Fibroblast of lung (primary cell): Measurements from ENCODE around the gene KRTAP17-1. TPM values are rescaled to one million over a fixed set of nuclear protein-coding genes. Genes with fewer than 3 reads are reported as not detected.

Source experiments
- DNase-seq, 2 donors: peaks; one replicate each; pipeline versions ENCODE4 v3.0.0 to v3.0.0-alpha.2; 2010; ENCODE audit warnings: low read depth in 2 of 2
- H2AFZ ChIP-seq: 2 replicates; pipeline ENCODE4 v1.5.1; 2012; ENCODE audit warnings: low read length, control low read depth, inconsistent platforms
- H3K27ac ChIP-seq: 2 replicates; pipeline ENCODE4 v1.5.1; 2011; ENCODE audit warnings: low read length, control low read depth; ENCODE audit not compliant: insufficient read depth
- H3K27me3 ChIP-seq: 2 replicates; pipeline ENCODE4 v1.5.1; 2011; ENCODE audit warnings: mild to moderate bottlenecking, low read length; ENCODE audit not compliant: control insufficient read depth, insufficient read depth
- H3K36me3 ChIP-seq: 2 replicates; pipeline ENCODE4 v1.5.1; 2011; ENCODE audit warnings: low read length; ENCODE audit not compliant: control insufficient read depth, insufficient read depth
- H3K4me1 ChIP-seq: 2 replicates; pipeline ENCODE4 v1.5.1; 2011; ENCODE audit warnings: low read length; ENCODE audit not compliant: control insufficient read depth, insufficient read depth; ENCODE audit errors: extremely low read depth
- H3K4me2 ChIP-seq: 2 replicates; pipeline ENCODE4 v1.5.1; 2011; ENCODE audit warnings: low read length, control low read depth; ENCODE audit not compliant: insufficient read depth; ENCODE audit errors: extremely low read depth
- H3K4me3 ChIP-seq, 4 experiments: fragments of 200-600 bp in 1 of 4; sonication (generic) in 1 of 4; replicated peaks in 1 of 4; 2 replicates each; pipeline ENCODE4 v1.5.1; 2011 to 2016; ENCODE audit warnings: low read length in 4 of 4, low read depth in 3 of 4, mild to moderate bottlenecking in 3 of 4, control low read depth in 2 of 4, inconsistent platforms in 1 of 4, mixed read lengths in 1 of 4; ENCODE audit not compliant: insufficient read depth in 1 of 4; ENCODE audit errors: control extremely low read depth in 1 of 4
- H3K79me2 ChIP-seq: 2 replicates; pipeline ENCODE4 v1.5.1; 2012; ENCODE audit warnings: mild to moderate bottlenecking, low read length, inconsistent platforms; ENCODE audit not compliant: control insufficient read depth, insufficient read depth
- H3K9ac ChIP-seq: 2 replicates; pipeline ENCODE4 v1.5.1; 2011; ENCODE audit warnings: mild to moderate bottlenecking, low read length, control low read depth; ENCODE audit not compliant: insufficient read depth
- H3K9me3 ChIP-seq: 2 replicates; pipeline ENCODE4 v1.5.1; 2012; ENCODE audit warnings: low read depth, low read length; ENCODE audit not compliant: control insufficient read depth, insufficient read depth
- H4K20me1 ChIP-seq: 2 replicates; pipeline ENCODE4 v1.5.1; 2011; ENCODE audit warnings: low read length; ENCODE audit not compliant: control insufficient read depth, insufficient read depth; ENCODE audit errors: extremely low read depth
- CTCF ChIP-seq, 2 donors: IDR thresholded peaks in 1 of 2; conservative IDR thresholded peaks in 1 of 2; 1 replicate in 1 of 2; 2 replicates in 1 of 2; pipeline ENCODE4 v1.5.1; 2011 to 2012; ENCODE audit warnings: low read length in 2 of 2, control low read depth in 1 of 2, inconsistent platforms in 1 of 2, low read depth in 1 of 2, mild to moderate bottlenecking in 1 of 2
- EZH2 ChIP-seq: IDR thresholded peaks from 2 replicates; pipeline ENCODE4 v1.5.1; 2012; ENCODE audit warnings: low read length, control low read depth, mild to moderate bottlenecking; ENCODE audit errors: missing control alignments
- polyA plus RNA-seq, 2 donors: library from polyadenylated mRNA; depleted of rRNA in 1 of 2; stranded (reverse) in 1 of 2; unstranded in 1 of 2; fragments of >200 nt; gene quantifications; 2 replicates each; pipeline ENCODE4 v1.2.1, GENCODE V29; 2011 to 2012; ENCODE audit warnings: missing spikeins in 1 of 2
- total RNA-seq: library from RNA; depleted of rRNA; stranded (reverse); fragments of >200 nt; gene quantifications from 2 replicates; pipeline ENCODE4 v1.2.1, GENCODE V29; 2014

Gene KRTAP17-1
- total and polyA plus RNA-seq, 2 donors (not counting 1 experiment from before 2014, with no cell fraction given), result not detected

GRCh38 chr17:41332239-41332638 is 16.7 kb upstream of the KRTAP17-1 start:
- no peak overlapping the region for H3K27ac ChIP-seq
- no peak overlapping the region for H3K9ac ChIP-seq
- no peaks in the 10 kb centered on the region for H3K4me1 ChIP-seq
- no peak for DNase-seq
- H3K36me3 ChIP-seq, result no peaks in the 10 kb centered on the region
- no peak overlapping the region for H3K4me2 ChIP-seq
- no peaks in the 10 kb centered on the region for H4K20me1 ChIP-seq
- H3K9me3 ChIP-seq, result no peaks in the 10 kb centered on the region
- H3K27me3 ChIP-seq, result peaks cover 4% of the 10 kb centered on the region
- no peak overlapping the region for H3K4me3 ChIP-seq
- no peak for TF ChIP-seq EZH2
- TF ChIP-seq CTCF (conservative IDR thresholded peaks at IDR 0.05 in 1 of 2, IDR thresholded peaks at IDR 0.05 in 1 of 2; ENCODE audit: low read depth in 1 of 2, low read length in 2 of 2), result no peak
- H3K79me2 ChIP-seq, result no peaks in the 10 kb centered on the region
- no peak overlapping the region for H2AFZ ChIP-seq

DNA sequence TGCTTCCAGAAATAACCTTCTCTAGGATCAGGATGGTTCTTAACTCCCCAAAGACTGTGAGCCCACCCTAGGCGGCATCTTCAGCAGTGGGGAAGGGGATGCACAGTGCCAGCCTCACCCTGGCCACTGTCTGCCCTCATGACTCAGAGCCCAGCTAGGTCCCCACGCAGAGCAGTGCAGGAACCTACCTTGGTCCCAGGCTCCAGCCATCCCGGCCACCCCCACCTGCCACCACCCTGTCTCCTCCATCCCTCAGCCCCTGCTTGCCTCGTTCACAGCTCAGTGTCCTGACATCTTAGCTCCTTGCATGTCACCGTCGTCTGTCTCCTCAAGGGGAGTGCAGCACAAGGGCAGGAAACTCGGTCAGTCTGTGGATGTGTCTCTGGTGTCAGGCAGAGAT is 16.1 kb upstream of the KRTAP17-1 start:
- Histone ChIP-seq H3K36me3 (no peaks in the 10 kb centered on the region), H3K79me2 (no peaks in the 10 kb centered on the region), H2AFZ (no peak overlapping the region), H3K27me3 (peaks cover 4% of the 10 kb centered on the region), H4K20me1 (no peaks in the 10 kb centered on the region), H3K9me3 (no peaks in the 10 kb centered on the region), H3K4me3 (no peak overlapping the region), H3K4me1 (no peaks in the 10 kb centered on the region), H3K9ac (no peak overlapping the region), H3K27ac (no peak overlapping the region), H3K4me2 (no peak overlapping the region)
- TF ChIP-seq EZH2 (no peak), CTCF (conservative IDR thresholded peaks at IDR 0.05 in 1 of 2, IDR thresholded peaks at IDR 0.05 in 1 of 2; ENCODE audit: low read depth in 1 of 2, low read length in 2 of 2) (no peak)
- no peak for DNase-seq

DNA sequence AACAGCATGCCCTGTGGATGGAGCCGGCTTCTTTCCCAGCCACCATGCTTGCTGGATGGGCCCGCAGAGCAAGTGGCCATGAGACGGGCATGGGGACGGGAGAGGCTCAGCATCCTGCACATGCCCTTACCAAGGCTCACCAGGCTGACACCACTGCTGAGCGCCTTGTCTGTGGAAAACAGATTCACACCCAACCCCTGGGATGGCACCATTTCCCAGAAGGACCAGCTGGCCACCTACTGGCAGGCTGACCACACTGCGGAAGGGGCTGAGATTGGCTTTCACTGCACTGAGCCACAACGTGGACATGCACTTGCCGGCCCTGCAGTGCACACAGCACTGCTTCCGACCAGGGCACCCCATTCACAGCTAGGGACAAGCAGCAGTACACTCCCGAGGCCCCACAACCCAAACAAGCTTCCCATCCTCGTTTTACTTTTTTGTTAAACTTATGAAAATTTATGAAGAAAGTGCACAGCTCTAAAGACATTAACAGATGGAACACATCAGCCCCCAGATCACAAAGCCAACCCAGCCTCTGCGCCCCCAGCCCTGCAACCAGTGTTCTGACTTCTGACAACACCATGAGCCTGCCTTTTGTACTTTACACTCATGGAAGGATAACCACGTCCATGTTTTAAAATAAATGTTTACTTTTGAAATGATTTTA is 13.9 kb upstream of the KRTAP17-1 start:
- Histone ChIP-seq H3K36me3 (no peaks in the 10 kb centered on the region), H3K4me2 (no peak overlapping the region), H3K9me3 (no peaks in the 10 kb centered on the region), H3K27ac (no peak overlapping the region), H4K20me1 (no peaks in the 10 kb centered on the region), H3K9ac (no peak overlapping the region), H3K79me2 (no peaks in the 10 kb centered on the region), H3K4me1 (no peaks in the 10 kb centered on the region), H3K4me3 (no peak overlapping the region), H3K27me3 (no peaks in the 10 kb centered on the region), H2AFZ (peak overlapping the region; percentile 35)
- TF ChIP-seq CTCF (conservative IDR thresholded peaks at IDR 0.05 in 1 of 2, IDR thresholded peaks at IDR 0.05 in 1 of 2; ENCODE audit: low read depth in 1 of 2, low read length in 2 of 2) (peak; percentile 79 to 83), EZH2 (no peak)
- DNase-seq, result peak; percentile 33 to 39
